ENCODE data around the gene WASF3. TPM values are rescaled to one million over a fixed set of nuclear protein-coding genes. Genes with fewer than 3 reads are reported as not detected.

WASF3 gene
- total and polyA plus RNA-seq, 2 of the 13 experiments (the other 11 are each of a cell fraction or from before 2014, with no cell fraction given) = 10.4 to 17.2 TPM

DNA sequence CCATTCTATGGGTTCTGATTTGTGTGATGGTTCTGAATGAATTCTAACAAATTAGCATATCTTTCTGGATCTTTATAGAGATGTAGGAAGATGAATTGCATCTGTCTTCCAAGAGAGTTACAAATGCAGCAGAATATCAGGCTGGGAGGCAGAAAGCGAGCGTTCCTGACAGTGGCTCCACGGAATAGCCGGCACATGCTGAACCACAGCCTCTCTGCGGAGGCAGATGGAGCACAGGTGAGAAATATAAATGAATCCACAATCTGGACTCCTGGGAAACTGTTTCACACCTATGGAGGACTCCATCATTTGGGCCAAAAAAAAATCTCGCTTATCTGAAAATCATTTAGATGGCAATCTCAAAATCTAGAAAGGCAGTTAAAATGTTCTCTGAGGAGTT is 34.5 kb upstream of the WASF3 start (continued):
- TF ChIP-seq, protein P1, sequence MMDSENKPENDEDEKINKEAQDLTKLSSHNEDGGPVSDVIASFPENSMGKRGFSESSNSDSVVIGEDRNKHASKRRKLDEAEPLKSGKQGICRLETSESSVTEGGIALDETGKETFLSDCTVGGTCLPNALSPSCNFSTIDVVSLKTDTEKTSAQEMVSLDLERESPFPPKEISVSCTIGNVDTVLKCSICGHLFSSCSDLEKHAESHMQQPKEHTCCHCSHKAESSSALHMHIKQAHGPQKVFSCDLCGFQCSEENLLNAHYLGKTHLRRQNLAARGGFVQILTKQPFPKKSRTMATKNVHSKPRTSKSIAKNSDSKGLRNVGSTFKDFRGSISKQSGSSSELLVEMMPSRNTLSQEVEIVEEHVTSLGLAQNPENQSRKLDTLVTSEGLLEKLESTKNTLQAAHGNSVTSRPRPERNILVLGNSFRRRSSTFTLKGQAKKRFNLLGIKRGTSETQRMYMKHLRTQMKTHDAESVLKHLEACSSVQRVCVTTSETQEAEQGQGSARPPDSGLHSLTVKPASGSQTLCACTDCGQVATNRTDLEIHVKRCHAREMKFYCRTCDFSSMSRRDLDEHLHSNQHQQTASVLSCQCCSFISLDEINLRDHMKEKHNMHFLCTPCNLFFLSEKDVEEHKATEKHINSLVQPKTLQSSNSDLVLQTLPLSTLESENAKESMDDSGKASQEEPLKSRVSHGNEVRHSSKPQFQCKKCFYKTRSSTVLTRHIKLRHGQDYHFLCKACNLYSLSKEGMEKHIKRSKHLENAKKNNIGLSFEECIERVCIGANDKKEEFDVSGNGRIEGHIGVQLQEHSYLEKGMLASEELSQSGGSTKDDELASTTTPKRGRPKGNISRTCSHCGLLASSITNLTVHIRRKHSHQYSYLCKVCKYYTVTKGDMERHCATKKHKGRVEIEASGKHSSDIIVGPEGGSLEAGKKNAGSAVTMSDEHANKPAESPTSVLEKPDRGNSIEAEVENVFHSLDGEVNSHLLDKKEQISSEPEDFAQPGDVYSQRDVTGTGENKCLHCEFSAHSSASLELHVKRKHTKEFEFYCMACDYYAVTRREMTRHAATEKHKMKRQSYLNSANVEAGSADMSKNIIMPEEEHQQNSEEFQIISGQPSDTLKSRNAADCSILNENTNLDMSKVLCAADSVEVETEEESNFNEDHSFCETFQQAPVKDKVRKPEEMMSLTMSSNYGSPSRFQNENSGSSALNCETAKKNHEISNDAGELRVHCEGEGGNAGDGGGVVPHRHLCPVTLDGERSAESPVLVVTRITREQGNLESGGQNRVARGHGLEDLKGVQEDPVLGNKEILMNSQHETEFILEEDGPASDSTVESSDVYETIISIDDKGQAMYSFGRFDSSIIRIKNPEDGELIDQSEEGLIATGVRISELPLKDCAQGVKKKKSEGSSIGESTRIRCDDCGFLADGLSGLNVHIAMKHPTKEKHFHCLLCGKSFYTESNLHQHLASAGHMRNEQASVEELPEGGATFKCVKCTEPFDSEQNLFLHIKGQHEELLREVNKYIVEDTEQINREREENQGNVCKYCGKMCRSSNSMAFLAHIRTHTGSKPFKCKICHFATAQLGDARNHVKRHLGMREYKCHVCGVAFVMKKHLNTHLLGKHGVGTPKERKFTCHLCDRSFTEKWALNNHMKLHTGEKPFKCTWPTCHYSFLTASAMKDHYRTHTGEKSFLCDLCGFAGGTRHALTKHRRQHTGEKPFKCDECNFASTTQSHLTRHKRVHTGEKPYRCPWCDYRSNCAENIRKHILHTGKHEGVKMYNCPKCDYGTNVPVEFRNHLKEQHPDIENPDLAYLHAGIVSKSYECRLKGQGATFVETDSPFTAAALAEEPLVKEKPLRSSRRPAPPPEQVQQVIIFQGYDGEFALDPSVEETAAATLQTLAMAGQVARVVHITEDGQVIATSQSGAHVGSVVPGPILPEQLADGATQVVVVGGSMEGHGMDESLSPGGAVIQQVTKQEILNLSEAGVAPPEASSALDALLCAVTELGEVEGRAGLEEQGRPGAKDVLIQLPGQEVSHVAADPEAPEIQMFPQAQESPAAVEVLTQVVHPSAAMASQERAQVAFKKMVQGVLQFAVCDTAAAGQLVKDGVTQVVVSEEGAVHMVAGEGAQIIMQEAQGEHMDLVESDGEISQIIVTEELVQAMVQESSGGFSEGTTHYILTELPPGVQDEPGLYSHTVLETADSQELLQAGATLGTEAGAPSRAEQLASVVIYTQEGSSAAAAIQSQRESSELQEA (CRISPR knock-in tag; IDR thresholded peaks at IDR 0.05; ENCODE audit: not compliant biosample characterization) = no peak
- TF ChIP-seq ZNF790 (CRISPR knock-in tag; IDR thresholded peaks at IDR 0.05; ENCODE audit: borderline replicate concordance) (no peak), ZNF605 (CRISPR knock-in tag; IDR thresholded peaks at IDR 0.05) (no peak), ZGPAT (CRISPR knock-in tag; IDR thresholded peaks at IDR 0.05) (no peak), ERF (CRISPR knock-in tag; IDR thresholded peaks at IDR 0.05) (no peak), U2AF2 (IDR thresholded peaks at IDR 0.05; ENCODE audit: low read depth, low read length) (no peak), MBD4 (IDR thresholded peaks at IDR 0.05; ENCODE audit: borderline replicate concordance, low read length) (no peak)

Data from HepG2 (cell line).